Stimulated activated naive CD4-positive, alpha-beta T cell treated with Interleukin-2 at 50 U/mL for 16 hours (primary cell): ENCODE measurements around the gene ZBTB7B.

Experiments used
- DNase-seq: peaks from one replicate; lab custom pipeline; 2025; lab: John Stamatoyannopoulos, UW

Gene ZBTB7B

GRCh38 chr1:155002464-155003226 is at the start of gene ZBTB7B:
ZBTB7B (plus strand) TSS chr1:155002802; CDS start chr1:155014661, 11,859 bp downstream.
- DNase-seq, result peak; percentile 64

DNA sequence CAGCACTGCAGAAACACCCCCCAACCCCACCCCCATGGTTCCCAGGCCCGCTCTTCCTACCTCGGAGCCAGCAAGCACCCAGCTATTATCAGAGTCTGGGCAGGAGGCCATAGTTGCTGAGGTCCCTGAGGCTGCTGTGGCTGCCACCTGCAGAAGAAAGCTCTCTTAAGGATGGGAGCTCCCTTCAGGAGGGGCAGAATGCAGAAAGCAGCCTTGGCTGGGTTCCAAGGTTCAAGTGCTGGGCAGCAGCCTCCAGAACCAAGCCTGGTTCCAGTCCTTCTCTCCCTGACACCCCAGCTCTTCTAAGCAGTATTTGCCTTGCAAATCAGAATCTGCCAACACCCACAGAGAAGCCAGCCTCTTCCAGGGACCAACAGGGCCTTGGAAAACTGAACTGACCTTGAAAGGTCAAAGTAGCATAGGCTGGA is 49.0 kb upstream of the ZBTB7B start:
- DNase-seq, result no peak

DNA sequence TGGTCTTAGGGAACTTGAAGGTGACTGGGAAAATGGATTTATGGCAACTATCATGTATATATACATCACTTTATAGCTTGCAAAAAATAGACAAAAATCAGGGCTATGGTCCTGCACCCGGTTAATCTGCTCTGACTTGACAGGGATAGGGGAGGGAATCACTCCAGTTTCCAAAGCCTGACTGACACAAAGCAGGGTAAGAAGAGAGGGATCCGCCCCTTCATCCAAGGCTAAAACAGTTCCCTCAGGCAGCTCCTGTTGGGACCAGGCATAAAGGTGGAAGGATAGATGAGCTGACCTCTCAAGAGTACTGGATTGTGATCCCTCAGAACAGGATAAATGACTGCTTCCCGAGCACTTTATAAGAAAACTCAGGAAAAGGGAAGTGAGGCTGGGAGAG is 48.1 kb upstream of the ZBTB7B start:
- no peak for DNase-seq

DNA sequence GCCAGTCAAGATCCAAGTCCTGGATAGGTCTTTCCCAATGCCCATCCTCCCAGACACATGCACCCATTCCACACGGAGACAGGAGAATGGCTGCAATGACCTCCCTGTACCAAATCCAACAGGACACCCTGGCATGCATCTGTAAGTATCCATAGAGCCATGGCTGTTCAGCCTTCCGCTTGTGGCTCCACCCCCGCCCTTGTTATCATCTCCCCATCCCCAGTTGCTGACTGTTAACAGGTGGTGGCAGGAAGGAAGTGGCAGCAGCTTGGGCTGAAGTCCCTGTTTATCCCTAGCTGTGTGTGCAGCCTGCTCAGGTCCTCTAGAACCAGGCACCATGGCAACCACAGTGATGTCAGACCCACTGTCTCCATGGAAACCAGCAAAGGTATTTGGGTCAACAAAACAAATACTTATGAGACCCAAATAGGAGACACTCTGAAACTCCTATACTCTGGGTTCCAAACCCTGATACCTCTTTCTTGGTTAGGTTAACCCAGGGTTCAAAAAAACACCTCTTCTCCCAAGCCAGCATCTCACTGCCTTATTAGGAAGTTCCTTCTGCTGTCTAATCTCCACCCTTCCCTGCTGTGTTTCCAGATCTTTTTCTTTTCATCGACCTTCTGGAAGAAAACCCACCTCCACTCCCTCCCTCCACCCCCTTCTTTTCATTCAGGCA is 47.4 kb upstream of the ZBTB7B start:
- DNase-seq, result peak; percentile 81

DNA sequence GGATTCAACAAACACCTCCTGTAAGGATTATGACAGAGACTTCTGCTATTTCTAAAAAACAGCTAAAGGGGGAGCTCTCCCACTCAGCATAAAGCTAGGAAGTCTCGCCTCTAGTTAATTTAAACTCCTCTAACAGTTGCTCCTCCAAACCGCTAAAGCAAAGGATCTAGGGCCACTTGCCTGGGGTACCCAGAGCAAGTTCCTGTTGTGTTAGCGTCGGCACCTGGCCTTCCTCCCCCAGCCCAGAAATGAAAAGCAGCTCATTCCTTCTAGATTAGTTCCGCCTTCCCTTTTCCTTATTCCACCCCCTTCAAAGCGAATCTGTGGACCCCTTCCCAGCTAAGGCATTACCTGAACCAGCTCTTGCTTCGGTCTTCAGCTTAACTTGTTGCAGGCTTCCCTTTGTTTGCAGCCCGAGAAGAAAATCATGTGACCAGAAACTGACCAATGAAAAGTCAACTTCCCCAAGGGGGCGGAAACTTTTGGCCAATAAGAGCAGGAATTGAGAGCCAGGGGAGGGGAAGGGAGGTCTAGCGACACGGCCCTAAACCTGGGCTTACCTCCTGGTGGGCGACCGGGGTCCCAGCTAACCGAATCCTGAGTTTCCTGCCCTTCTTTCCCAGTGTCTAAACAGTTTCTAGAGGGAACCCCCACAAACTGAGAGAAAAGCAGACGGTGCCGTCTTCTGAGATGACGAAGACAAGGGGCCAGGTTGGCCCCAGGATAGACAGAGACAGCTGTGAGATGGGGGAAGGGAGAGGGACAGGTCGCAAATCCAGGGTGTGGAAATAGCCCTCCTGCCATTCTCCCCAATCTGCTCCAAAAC is 46.7 kb upstream of the ZBTB7B start, which contains the start of gene PBXIP1:
TSS of gene PBXIP1 (minus strand) at position 382 of the 826 bp plus-strand sequence. CDS start 2,378 bp downstream, outside the sequence.
- peak; percentile 69 for DNase-seq

GRCh38 chr1:154956544-154956941 is 46.1 kb upstream of the ZBTB7B start:
- no peak for DNase-seq

- DNase-seq, result no peak
Observed at GRCh38 chr1:154957091-154957657, 45.4 kb upstream of the ZBTB7B start.

DNA sequence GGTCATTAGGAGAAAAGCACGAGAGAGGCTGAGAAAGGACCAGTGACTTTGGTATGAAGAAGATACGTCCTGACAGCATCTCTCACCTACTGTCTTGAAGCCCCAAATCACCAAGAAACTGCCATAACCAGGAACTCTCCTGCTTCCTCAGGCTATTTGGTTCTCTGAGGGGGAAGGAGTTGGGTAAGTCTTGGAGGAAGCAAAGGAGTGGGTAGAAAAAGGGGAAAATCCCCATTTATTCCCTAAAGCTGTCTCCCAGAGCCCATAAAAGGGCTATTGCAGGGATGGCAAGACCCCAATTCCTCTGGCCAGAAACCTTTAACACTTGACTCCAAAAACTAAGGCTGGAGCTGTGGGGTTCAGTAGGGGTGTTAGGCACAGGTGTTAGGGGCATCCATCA is 44.6 kb upstream of the ZBTB7B start:
- no peak for DNase-seq

DNA sequence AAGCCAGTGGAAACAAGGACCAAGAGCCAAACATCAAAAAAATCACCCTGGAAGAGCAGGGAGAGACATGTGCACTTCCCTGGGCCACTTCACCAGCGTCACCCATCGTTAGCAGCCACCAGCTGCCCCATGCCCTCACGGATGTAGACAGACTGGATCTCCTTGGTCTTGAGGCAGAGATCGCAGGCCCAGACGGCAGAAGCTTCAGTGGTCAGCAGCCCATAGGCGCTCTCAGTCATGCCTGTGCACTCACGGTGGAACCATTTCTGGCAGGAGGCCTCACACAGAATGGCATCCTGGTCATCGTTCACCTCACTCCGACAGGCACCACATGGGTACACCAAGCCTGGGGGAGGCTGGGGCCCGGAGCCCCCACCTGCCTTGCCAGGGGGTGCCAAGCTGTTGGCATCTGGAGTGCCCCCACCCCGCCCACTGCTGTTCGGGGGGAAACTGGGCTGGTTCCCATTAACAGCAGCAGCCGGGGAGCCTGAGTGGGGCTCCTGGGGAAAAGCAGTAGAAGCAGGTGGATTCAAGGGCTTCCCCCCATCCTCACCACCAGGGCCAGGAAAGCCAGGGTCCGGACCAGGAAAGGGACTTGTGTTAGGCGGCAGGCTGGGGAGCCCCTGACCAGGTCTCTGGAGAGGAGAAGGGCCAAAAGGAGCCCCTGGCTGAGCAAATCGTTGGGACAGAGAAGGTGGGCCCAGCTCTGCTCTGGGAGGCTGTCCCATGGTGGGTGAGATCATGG is 43.7 kb upstream of the ZBTB7B start:
- DNase-seq, result no peak

DNA sequence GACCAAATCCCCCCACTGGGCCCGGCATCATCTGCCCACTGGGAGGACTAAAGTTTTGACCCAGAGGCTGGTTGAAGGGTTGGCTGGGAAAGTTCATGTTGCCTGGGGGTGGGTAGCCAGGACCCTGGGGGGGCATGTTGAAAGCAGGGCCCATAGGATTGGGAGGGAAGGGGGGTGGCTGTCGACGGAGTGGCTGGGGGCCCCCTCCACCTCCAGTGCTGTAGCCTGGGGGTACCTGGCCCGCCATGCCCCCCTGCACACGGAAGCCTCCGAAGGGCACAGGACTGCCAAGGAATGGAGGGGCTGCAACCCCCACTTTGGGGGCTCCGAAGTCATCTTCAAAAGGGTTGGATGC is 43.2 kb upstream of the ZBTB7B start:
- no peak for DNase-seq

- DNase-seq, result no peak
Observed at GRCh38 chr1:154960446-154961136, 42.0 kb upstream of the ZBTB7B start.

DNA sequence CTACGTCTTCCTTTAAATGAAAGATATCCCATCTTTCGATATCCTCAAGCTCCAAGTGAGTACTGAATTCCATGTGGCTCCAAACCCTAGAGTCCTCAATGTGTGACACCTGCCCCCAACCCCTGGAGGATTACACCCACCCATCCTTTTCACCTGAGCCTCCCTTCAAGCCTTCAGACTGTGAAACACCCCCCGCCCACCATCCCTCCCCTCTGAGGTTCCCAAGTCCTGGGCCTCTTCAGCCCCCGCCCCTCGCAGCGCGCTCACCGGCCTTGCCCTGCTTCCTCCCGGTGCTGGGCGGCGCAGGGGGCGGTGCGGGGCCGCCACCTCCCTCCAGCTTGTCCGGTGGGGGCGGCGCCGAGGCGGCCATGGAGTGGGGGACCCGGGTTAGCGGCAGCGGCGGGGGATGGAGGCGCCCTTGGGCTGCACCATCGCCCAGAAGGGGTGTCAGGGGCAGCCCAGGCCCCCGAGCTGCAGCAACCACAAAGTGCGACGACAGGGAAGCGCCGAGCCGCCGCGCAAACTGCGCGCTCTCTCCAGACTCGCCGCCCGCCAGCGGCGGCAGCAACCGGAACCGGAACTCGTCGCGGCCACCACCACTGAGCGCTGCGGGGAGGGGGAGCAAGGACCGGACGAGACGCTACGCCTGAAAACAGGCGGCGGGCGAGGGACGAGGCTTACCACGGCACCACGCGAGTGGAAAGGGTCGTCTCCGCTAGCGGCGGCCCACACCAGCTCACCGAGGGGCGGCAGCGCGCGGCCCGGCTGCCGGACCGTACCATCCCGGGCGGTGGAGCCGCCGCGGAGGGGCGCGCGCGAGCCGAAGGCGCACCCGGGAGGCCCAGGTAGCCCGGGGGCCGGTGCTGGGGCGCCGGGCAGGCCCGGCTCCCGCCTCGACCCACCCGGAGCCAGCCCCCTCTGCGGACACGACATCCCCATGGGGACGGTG is 41.1 kb upstream of the ZBTB7B start, which contains the start of gene PYGO2:
TSS of gene PYGO2 (minus strand) at position 576 of the 949 bp plus-strand sequence. CDS start at position 370, 206 bp downstream.
- DNase-seq, result peak; percentile 85

- no peak for DNase-seq
Observed at GRCh38 chr1:154962156-154962749, 40.3 kb upstream of the ZBTB7B start.

- no peak for DNase-seq
Observed at GRCh38 chr1:154962795-154963330, 39.7 kb upstream of the ZBTB7B start.

DNA sequence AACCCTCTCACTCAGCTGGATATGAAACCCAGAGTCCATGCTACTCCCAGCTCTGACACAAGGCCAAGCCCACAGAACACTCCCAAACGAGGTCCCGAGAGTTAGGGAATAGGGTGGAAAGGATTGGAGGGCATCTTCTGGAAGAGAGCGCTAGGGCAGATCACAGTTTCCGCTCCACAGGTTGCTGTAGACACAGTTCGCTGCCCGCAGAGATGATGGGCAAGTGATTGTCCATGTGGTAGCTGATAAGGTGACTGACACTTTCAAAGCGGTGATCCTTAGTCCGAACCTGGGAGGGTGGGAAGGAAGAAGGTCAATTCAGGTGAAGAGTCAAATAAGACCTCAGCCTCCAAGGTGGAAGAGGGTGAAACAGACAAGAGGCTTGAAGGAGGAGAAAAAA is 39.0 kb upstream of the ZBTB7B start:
- DNase-seq, result no peak

DNA sequence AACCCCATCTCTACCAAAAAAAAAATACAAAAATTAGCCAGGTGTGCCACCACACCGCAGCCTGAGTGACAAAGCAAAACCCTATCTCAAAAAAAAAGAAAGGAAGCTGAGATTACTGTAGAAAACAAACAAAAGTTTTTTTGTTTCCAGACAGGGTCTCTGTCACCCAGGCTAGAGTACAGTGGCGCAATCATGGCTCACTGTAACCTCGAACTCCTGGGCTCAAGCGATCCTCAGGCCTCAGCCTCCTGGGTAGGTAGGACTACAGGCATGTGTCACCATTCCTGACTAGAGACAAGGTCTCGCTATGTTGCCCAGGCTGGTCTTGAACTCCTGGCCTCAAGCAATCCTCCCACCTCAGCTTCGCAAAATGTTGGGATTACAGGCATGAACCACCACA is 38.2 kb upstream of the ZBTB7B start:
- DNase-seq, result no peak

GRCh38 chr1:154966111-154966510 is 36.5 kb upstream of the ZBTB7B start:
- no peak for DNase-seq

DNA sequence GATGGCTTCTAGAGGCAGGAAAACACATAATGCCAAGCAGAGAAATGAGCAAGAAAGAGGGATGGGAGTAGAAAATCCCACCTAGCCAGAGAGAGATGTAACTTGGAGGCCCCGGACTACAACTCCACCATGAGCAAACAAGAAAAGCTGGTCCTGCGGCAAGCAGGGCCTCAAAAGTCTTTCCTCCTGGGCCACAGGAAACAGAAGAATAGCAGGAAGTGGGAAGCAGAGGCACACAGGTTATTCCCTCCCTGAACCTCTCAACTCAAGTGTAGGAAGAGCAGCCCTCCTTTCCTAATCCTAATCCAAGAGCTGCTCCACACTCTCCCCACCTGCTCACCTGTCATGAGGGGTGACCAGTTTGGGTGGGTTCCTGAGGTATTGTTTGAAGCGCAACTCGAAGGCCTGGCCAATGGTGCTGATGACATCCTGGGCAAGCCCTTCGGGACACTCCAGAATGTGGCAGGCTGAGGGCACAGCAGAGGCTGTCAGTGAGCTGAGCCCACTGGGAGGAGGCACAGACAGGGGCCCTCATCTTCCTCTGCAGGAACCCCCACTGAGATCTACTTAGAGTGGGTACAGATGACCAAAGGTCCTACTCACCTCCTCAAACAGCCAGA is 35.2 kb upstream of the ZBTB7B start:
- no peak for DNase-seq
